HS-5 (cell line): ENCODE measurements around the gene ADORA1.

Experiments
- DNase-seq: peaks from one replicate; pipeline ENCODE4 v3.0.0-alpha.2; 2012; ENCODE audit warnings: low read depth

Gene ADORA1

DNA sequence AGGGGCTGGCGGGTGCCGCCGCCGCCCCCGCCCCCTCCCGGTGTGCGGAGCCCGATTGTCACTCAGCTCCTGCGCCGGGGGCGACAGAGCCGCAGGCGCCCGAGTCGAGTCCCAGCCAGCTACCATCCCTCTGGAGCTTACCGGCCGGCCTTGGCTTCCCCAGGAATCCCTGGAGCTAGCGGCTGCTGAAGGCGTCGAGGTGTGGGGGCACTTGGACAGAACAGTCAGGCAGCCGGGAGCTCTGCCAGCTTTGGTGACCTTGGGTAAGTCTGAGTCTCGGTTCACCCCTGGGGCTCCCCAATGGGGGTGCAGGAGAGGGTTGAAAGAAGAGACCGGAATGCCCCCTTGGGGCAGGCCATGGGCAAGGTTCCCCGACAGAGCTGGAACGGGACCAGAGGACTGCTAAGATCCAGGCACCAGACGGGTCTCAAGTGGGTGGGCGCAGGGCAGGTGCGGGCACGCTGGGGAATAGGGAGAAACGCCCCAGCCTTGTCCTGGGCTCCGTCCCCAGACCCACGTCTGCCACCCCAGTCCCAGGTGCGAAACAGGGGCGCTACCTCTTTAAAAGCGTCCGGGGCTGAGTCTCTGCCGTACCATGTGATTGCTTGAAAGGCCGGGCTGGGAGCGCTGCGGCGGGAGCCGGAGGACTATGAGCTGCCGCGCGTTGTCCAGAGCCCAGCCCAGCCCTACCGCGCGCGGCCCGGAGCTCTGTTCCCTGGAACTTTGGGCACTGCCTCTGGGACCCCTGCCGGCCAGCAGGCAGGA, at the start of gene ADORA1:
ADORA1 (plus strand) TSS at position 61 of the 765 bp plus-strand sequence. CDS start 1,116 bp downstream, outside the sequence.
- DNase-seq: no peak

- no peak for DNase-seq
These were observed 49.6 kb upstream of the ADORA1 start for GRCh38 chr1:203077956-203078355.

GRCh38 chr1:203078478-203078877, 49.0 kb upstream of the ADORA1 start:
- DNase-seq: no peak

GRCh38 chr1:203080456-203080855, 47.1 kb upstream of the ADORA1 start:
- no peak for DNase-seq

- no peak for DNase-seq
These were observed 45.9 kb upstream of the ADORA1 start for GRCh38 chr1:203081465-203082230.

GRCh38 chr1:203082231-203082505, 45.4 kb upstream of the ADORA1 start:
- no peak for DNase-seq

GRCh38 chr1:203082571-203083462, 44.7 kb upstream of the ADORA1 start:
- DNase-seq: no peak

DNA sequence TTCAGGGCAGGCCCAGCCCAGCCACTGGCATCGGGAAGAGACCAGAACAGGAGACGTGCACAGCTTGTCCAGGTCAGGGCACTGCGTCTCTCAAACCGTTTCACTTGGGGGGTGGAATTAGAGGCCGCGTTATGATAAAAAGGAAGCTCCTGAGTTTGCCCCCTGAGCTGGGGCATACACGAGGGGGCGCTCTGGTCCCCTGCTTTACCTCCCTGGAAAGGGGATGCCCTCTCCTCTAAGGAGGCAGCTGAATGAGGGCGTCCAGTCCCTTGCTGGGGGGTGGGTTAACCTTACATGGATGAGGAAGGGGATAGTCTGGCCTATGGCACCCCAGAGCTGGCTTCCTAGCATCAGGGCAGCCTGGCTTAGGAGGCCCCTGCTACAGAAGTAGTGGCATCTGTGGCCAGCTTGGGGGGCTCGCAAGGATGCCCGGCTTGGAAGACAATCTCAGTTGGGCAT, 44.0 kb upstream of the ADORA1 start:
- no peak for DNase-seq

GRCh38 chr1:203084588-203085527, 42.7 kb upstream of the ADORA1 start:
- DNase-seq: no peak

- no peak for DNase-seq
These were observed 41.8 kb upstream of the ADORA1 start, which contains the start of gene MYOG for GRCh38 chr1:203085528-203086406. Gene MYOG (minus strand): TSS chr1:203086012. CDS start chr1:203085961, 51 bp downstream.

GRCh38 chr1:203086992-203087763, 40.3 kb upstream of the ADORA1 start:
- DNase-seq: no peak

DNA sequence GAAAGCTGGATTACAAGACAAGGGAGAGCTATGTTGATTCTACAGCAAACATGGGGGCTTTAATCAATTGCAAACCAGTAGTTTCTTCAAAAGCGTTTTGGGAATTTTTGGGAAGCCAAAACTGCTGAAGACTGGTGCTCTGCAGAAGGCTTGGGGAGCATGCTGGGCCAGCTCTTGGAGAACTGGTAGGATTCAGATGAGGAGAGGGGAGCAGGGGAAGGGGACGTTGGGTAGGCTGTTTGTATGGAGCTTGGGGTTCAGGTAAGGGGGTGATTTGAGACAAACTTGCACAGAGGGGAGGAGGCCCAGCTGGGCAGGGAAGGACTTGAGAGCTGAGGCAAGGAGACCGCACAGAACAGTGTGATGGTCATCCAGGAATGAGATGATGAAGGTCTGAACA, 39.1 kb upstream of the ADORA1 start:
- no peak for DNase-seq

DNA sequence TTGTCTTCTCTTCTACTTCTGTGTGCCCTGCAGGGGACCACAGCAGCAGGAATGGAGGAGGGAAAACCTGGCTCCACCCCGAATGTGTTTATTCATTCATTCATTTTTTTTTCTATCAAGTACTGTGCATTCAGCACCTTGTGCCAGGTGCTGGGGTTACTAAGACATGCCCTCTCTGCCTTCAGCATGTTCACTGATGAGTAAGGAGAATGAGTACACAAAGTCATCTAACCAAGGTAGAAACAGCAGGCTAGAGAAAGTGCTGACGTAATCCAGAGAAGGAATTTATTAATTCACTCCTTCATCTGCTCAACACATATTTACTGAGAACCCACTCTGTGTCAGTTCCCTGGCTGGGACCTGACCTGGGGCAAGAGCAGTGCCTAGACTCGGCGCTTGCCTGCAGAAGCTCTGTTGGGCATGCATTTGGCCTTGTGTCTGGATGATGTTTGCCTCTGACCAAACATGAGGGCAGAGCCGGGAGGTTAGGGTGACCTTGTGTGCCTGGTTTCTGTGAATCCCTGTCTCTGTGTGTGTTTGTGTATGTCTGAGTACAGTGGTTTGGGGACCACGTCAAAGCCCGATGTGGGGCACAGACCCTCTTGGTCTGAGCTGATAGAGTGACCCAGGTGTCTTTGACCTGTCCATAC, 38.4 kb upstream of the ADORA1 start:
- no peak for DNase-seq

- no peak for DNase-seq
These were observed 37.9 kb upstream of the ADORA1 start for GRCh38 chr1:203089651-203090045.

GRCh38 chr1:203090421-203091198, 36.9 kb upstream of the ADORA1 start:
- DNase-seq: no peak

GRCh38 chr1:203091199-203091477, 36.4 kb upstream of the ADORA1 start:
- DNase-seq: no peak

- DNase-seq: no peak
These were observed 35.7 kb upstream of the ADORA1 start for GRCh38 chr1:203091761-203092330.
